Kidney (tissue), 14 donors: ENCODE results near the gene TENT4B. TPM values are rescaled to one million over a fixed set of nuclear protein-coding genes. Genes with fewer than 3 reads are reported as not detected.
A peak's percentile ranks its signal among the peaks of the same experiment; 100 is the strongest.

Experiments
- DNase-seq, 5 donors: peaks; one replicate each; pipeline ENCODE4 v3.0.0-alpha.2; 2013 to 2020
- FAIRE-seq: peaks from 2 replicates; lab custom pipeline; 2012; peaks lifted over from hg19 to GRCh38; lab: Jason Lieb, UNC
- H3K27ac ChIP-seq, 2 donors: one replicate each; pipeline ENCODE4 v1.7.0; 2013; ENCODE audit warnings: low read depth in 2 of 2, low read length in 2 of 2, inconsistent platforms in 1 of 2
- H3K27me3 ChIP-seq: one replicate; pipeline ENCODE4 v1.7.1; 2013; ENCODE audit warnings: low read length, inconsistent platforms; ENCODE audit not compliant: control insufficient read depth, insufficient read depth
- H3K36me3 ChIP-seq, 3 donors: one replicate each; pipeline versions ENCODE4 v1.7.0 to v1.7.1; 2013; ENCODE audit warnings: low read length in 3 of 3, control low read depth in 1 of 3, inconsistent platforms in 1 of 3; ENCODE audit not compliant: insufficient read depth in 3 of 3, control insufficient read depth in 2 of 3
- H3K4me1 ChIP-seq, 3 donors: one replicate each; pipeline versions ENCODE4 v1.7.0 to v1.7.1; 2013; ENCODE audit warnings: low read length in 3 of 3, inconsistent platforms in 1 of 3, low read depth in 1 of 3; ENCODE audit not compliant: control insufficient read depth in 2 of 3, insufficient read depth in 2 of 3
- H3K4me3 ChIP-seq, 3 donors: one replicate each; pipeline versions ENCODE4 v1.7.0 to v1.8.1; 2013; ENCODE audit warnings: low read length in 3 of 3, control low read depth in 1 of 3, inconsistent platforms in 1 of 3
- H3K9ac ChIP-seq, 3 donors: one replicate each; pipeline versions ENCODE4 v1.7.0 to v1.7.1; 2013; ENCODE audit warnings: low read length in 3 of 3, control low read depth in 1 of 3, inconsistent platforms in 1 of 3
- H3K9me3 ChIP-seq, 3 donors: one replicate each; pipeline versions ENCODE4 v1.7.0 to v1.7.1; 2013; ENCODE audit warnings: low read length in 3 of 3, control low read depth in 1 of 3, inconsistent platforms in 1 of 3; ENCODE audit not compliant: control insufficient read depth in 2 of 3, insufficient read depth in 1 of 3
- CTCF ChIP-seq: IDR thresholded peaks from 3 replicates; pipeline ENCODE4 v1.5.1; 2012; ENCODE audit warnings: mild to moderate bottlenecking, moderate library complexity, borderline replicate concordance; ENCODE audit not compliant: insufficient read depth; ENCODE audit errors: extremely low read depth
- intact Hi-C: fragments of 100-400 bp; cut with DNase I; formaldehyde crosslinking; loops from one replicate; pipeline ENCODE4 v1.11.1; 2022
- polyA plus RNA-seq: library from polyadenylated mRNA; stranded (reverse); fragments of 350-450 nt; fragmentation: Illumina TruSeq; extraction: RNeasy Lipid Tissue Mini Kit (QIAGEN cat#74804); gene quantifications from one replicate; pipeline ENCODE4 v1.2.3, GENCODE V29; 2014; ENCODE audit warnings: low read depth, low replicate concordance; ENCODE audit not compliant: insufficient read depth
- total RNA-seq: library from RNA; stranded (reverse); fragmentation: NEBNext Ultra II Directional; extraction: Animal tissue kit (Norgen Biotek cat#: 25700); gene quantifications from one replicate; pipeline ENCODE4 v1.2.1, GENCODE V29; 2021
- donor health status: control.
- donor health status: control.
- donor health status: control.
- donor health status: control.
- donor health status: control.
- donor health status: DM: yes; HTN: yes; CAD: no.
- donor health status: Normal renal cell carcinoma (clear cell type).

The TENT4B gene
- total and polyA plus RNA-seq, 2 donors from 2014 or later, result 4.7 to 13.2 TPM

DNA sequence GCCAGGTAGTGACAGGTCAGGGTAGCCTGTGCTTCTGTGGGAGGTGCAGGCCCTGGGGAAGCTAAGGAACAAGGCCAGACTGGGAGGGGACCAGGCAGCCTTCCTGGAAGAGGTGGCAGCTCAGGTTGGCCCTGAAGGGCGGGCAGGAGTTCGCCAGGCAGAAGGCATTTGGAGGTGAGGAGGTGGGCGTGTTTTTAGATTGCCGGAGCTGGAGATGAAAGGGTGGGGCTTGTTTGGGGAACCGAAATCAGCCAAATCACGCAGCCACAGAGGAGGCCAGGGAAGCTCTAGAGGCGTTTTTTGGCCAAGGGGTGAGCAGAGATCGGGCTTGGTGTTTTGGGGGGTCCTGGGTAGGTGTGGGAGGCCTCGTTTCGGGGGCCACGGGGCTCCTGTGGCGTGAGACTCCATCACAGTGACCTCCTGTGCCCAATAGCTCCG lies 120.8 kb downstream of the TENT4B start:
- Histone ChIP-seq H3K9ac (no peak overlapping the region), H3K4me3 (no peak overlapping the region), H3K27me3 (no peaks in the 10 kb centered on the region), H3K27ac (no peak overlapping the region), H3K36me3 (no peaks in the 10 kb centered on the region), H3K9me3 (no peaks in the 10 kb centered on the region), H3K4me1 (peaks cover 0 to 2% (median 0%) of the 10 kb centered on the region in 3 donors)
- TF ChIP-seq CTCF, result no peak
- peak in 1 of 5 donors; percentile 67 for DNase-seq
- intact Hi-C loops, result no loop called here
- FAIRE-seq, result no peak

GRCh38 chr16:50274326-50275097 lies 121.4 kb downstream of the TENT4B start:
- DNase-seq (peak in 1 of 5 donors; percentile 73), FAIRE-seq (no peak)
- intact Hi-C loops, result no loop called here

DNA sequence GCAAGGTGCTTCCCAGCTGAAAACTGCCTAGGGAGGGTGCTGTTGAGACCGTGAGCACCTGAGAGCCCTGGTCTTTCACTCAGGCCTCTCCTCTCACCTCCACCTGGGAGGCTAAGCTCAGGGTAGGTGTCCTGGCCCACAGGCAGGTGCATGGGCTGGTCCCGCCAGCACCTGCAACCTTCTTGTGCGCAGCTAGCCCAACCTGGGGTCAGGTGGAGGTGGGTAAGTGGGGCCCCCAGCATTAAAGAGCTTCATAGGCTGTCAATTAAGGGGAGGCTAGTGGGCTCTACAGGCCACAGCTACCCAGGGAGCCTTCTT lies 122.0 kb downstream of the TENT4B start:
- intact Hi-C loops, result no loop called here
- no peak overlapping the region for H3K4me3 ChIP-seq
- DNase-seq, result peak in 1 of 5 donors; percentile 23
- no peak for FAIRE-seq
- peaks cover 0 to 2% (median 0%) of the 10 kb centered on the region in 3 donors for H3K4me1 ChIP-seq
- H3K27me3 ChIP-seq, result no peaks in the 10 kb centered on the region
- no peaks in the 10 kb centered on the region for H3K36me3 ChIP-seq
- H3K9ac ChIP-seq, result no peak overlapping the region
- TF ChIP-seq CTCF, result no peak
- no peaks in the 10 kb centered on the region for H3K9me3 ChIP-seq
- H3K27ac ChIP-seq, result no peak overlapping the region

More at GRCh38 chr16:50274326-50275097, 121.4 kb downstream of the TENT4B start:
- TF ChIP-seq CTCF, result no peak
- Histone ChIP-seq H3K4me3 (no peak overlapping the region), H3K36me3 (no peaks in the 10 kb centered on the region), H3K9ac (no peak overlapping the region), H3K27me3 (no peaks in the 10 kb centered on the region), H3K4me1 (peaks cover 0 to 2% (median 0%) of the 10 kb centered on the region in 3 donors), H3K27ac (no peak overlapping the region), H3K9me3 (no peaks in the 10 kb centered on the region)
